Naive thymus-derived CD4-positive, alpha-beta T cell (primary cell): ENCODE data around the gene GIGYF2. TPM values are rescaled to one million over a fixed set of nuclear protein-coding genes. Genes with fewer than 3 reads are reported as not detected.
"Not testable (repeated sequence)": the region's sequence is repeated elsewhere in the genome, so short reads cannot be mapped to it uniquely, and the experiment has no call there.

ENCODE experiments used
- ATAC-seq: fragments of 150-1000 bp; cut with Tn5 transposase; 2 replicates; pipeline ENCODE4 v1.10.0; 2021; ENCODE audit warnings: mild to moderate bottlenecking, moderate library complexity
- CTCF ChIA-PET: fragments of 350-600 bp; sonication (Branson Sonifier 250); formaldehyde crosslinking; loops from one replicate; lab custom pipeline; 2021; ENCODE audit warnings: antibody characterized with exemption; lab: Charles Lee
- POLR2A ChIA-PET: fragments of 350-600 bp; sonication (Branson Sonifier 250); formaldehyde crosslinking; loops from one replicate; lab custom pipeline; 2021; ENCODE audit warnings: antibody characterized with exemption, inconsistent platforms; lab: Charles Lee
- DNase-seq, 9 donors: peaks; one replicate each; pipeline versions ENCODE4 v3.0.0 to v3.0.0-alpha.2; 2020 to 2022; ENCODE audit warnings: mixed read lengths in 1 of 9
- H3K27ac ChIP-seq: one replicate; pipeline ENCODE4 v1.7.0; 2013; ENCODE audit warnings: mild to moderate bottlenecking, low read depth, low read length, moderate library complexity
- H3K27me3 ChIP-seq, 2 donors: one replicate each; pipeline ENCODE4 v1.7.0; 2013; ENCODE audit warnings: low read length in 2 of 2, mild to moderate bottlenecking in 2 of 2, moderate library complexity in 2 of 2; ENCODE audit not compliant: control insufficient read depth in 2 of 2, insufficient read depth in 2 of 2
- H3K36me3 ChIP-seq, 3 experiments: 1 replicate in 2 of 3; 2 replicates in 1 of 3; pipeline ENCODE4 v1.7.0; 2013; ENCODE audit warnings: low read length in 3 of 3, mild to moderate bottlenecking in 3 of 3, moderate library complexity in 1 of 3; ENCODE audit not compliant: insufficient read depth in 3 of 3, control insufficient read depth in 2 of 3
- H3K4me1 ChIP-seq, 2 donors: one replicate each; pipeline ENCODE4 v1.7.0; 2013; ENCODE audit warnings: low read length in 2 of 2, mild to moderate bottlenecking in 2 of 2, moderate library complexity in 1 of 2; ENCODE audit not compliant: control insufficient read depth in 2 of 2, insufficient read depth in 2 of 2
- H3K4me3 ChIP-seq: 2 replicates; pipeline ENCODE4 v1.7.0; 2013; ENCODE audit warnings: mild to moderate bottlenecking, low read length
- H3K9me3 ChIP-seq, 3 experiments: 1 replicate in 2 of 3; 2 replicates in 1 of 3; pipeline ENCODE4 v1.7.0; 2013; ENCODE audit warnings: low read length in 3 of 3; ENCODE audit not compliant: control insufficient read depth in 2 of 3
- H3K27ac Mint-ChIP-seq, 9 donors: one replicate each; pipeline ENCODE4 v1.8.0; 2020 to 2022; ENCODE audit warnings: mixed read lengths in 9 of 9, mild to moderate bottlenecking in 8 of 9, moderate library complexity in 5 of 9, inconsistent platforms in 2 of 9
- H3K27me3 Mint-ChIP-seq, 5 donors: one replicate each; pipeline ENCODE4 v1.8.0; 2021 to 2022; ENCODE audit warnings: mixed read lengths in 5 of 5, mild to moderate bottlenecking in 1 of 5
- H3K36me3 Mint-ChIP-seq, 5 donors: one replicate each; pipeline ENCODE4 v1.8.0; 2020 to 2022; ENCODE audit warnings: mixed read lengths in 5 of 5, mild to moderate bottlenecking in 3 of 5, inconsistent platforms in 1 of 5
- H3K4me1 Mint-ChIP-seq, 7 donors: one replicate each; pipeline ENCODE4 v1.8.0; 2020 to 2022; ENCODE audit warnings: mixed read lengths in 7 of 7, mild to moderate bottlenecking in 3 of 7, inconsistent platforms in 1 of 7
- H3K4me3 Mint-ChIP-seq, 10 donors: one replicate each; pipeline ENCODE4 v1.8.0; 2020 to 2022; ENCODE audit warnings: mild to moderate bottlenecking in 10 of 10, mixed read lengths in 10 of 10, moderate library complexity in 6 of 10, inconsistent platforms in 2 of 10
- H3K9me3 Mint-ChIP-seq, 11 donors: one replicate each; pipeline ENCODE4 v1.8.0; 2020 to 2022; ENCODE audit warnings: mixed read lengths in 11 of 11, mild to moderate bottlenecking in 4 of 11, inconsistent platforms in 1 of 11, moderate library complexity in 1 of 11
- intact Hi-C, 2 donors: fragments of 100-400 bp; cut with micrococcal nuclease; formaldehyde crosslinking; loops; one replicate each; pipeline ENCODE4 v1.15.1; 2023
- polyA plus RNA-seq, 2 donors: library from polyadenylated mRNA; unstranded; fragments of 300-500 nt; fragmentation: Illumina TruSeq; gene quantifications; one replicate each; pipeline ENCODE4 v1.2.3, GENCODE V29; 2021
- total RNA-seq, 6 experiments: library from RNA in 5 of 6; stranded (reverse) in 5 of 6; gene quantifications; 1 replicate in 5 of 6; 2 replicates in 1 of 6; pipeline ENCODE4 v1.2.3 and lab custom pipeline; 2021 to 2026

The GIGYF2 gene
- total and polyA plus RNA-seq, 7 experiments from 2014 or later, result 25.3 to 82.8 (median 72.3) TPM

DNA sequence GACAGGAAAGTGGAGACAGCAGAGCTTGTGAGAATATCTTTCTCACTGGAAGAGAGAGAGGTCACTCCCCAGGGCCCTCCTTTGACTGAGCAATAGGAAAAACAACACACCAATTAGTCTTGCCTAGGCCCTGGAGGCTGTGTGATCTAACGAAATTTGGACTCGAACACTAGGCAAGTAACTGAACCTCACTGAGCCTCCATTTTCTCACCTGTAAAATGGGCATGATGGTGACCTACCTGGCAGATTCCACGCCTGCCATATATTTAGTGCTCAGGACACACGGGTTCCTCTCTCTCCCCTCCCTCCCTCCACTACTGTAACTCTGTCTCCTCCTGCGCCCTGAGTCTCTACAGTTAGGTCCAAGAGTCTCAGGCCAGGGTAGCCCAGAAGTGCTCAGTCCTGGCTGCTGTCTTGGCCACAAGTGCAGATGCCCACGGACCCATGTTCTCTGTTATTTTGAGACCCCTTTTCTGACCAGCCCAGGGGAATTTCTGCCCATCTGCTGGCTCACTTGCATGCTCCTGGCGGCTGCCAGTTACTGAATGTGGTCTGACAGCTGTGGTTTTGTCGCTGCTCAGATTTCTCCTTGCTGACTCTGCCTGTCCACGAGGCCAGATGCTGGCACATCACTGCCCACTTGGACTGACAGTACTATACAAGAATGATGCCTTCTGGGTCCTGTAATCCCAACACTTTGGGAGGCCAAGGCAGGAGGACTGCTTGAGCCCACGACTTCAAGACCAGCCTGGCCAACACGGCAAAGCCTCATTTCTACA, 9.6 kb upstream of the GIGYF2 start:
- H3K4me1 ChIP-seq, result no peaks in the 10 kb centered on the region
- ChIA-PET POLR2A (no interaction called here), CTCF (no interaction called here)
- intact Hi-C loops, result no loop called here
- Mint-ChIP-seq H3K27me3 (peaks cover 0 to 11% (median 0%) of the 10 kb centered on the region in 5 donors), H3K4me1 (peaks cover 0 to 2% (median 0%) of the 10 kb centered on the region in 7 donors), H3K4me3 (no peak overlapping the region), H3K27ac (no peak overlapping the region), H3K36me3 (peaks cover 0 to 4% (median 0%) of the 10 kb centered on the region in 5 donors), H3K9me3 (peaks cover 0 to 16% (median 2%) of the 10 kb centered on the region in 11 donors)
- peaks cover 0 to 7% (median 0%) of the 10 kb centered on the region in 3 experiments for H3K9me3 ChIP-seq
- no peak overlapping the region for H3K4me3 ChIP-seq
- no peaks in the 10 kb centered on the region for H3K27me3 ChIP-seq
- no peaks in the 10 kb centered on the region for H3K36me3 ChIP-seq
- H3K27ac ChIP-seq, result no peak overlapping the region
- no peak for ATAC-seq
- no peak for DNase-seq

DNA sequence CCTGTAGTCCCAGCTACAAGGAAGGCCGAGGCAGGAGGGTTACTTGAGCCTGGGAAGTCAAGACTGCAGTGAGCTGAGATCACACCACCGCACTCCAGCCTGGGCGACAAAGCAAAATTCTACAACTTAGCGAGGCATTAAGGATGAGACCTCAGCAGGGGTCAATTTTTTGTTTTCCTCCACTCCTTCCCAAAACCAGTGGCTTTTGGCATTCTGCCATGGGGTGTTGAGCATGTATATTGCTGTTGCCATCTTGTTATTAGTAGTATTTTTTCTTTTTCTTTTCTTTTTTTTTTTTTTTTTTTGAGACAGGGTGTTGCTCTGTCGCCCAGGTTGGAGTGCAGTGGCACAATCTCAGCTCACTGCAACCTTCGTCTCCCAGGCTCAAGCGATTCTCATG, 8.9 kb upstream of the GIGYF2 start:
- H3K27me3 Mint-ChIP-seq, result peaks cover 0 to 7% (median 0%) of the 10 kb centered on the region in 5 donors
- CTCF ChIA-PET, result interaction anchor here (0.6 kb wide), 1 partner anchor 70 kb away, joined by 3 read pairs; no protein-coding TSS in a partner anchor
- peaks cover 0 to 16% (median 2%) of the 10 kb centered on the region in 11 donors for H3K9me3 Mint-ChIP-seq
- H3K36me3 ChIP-seq, result no peaks in the 10 kb centered on the region
- peaks cover 0 to 4% (median 0%) of the 10 kb centered on the region in 5 donors for H3K36me3 Mint-ChIP-seq
- H3K27ac ChIP-seq, result no peak overlapping the region
- POLR2A ChIA-PET, result no interaction called here
- H3K4me3 ChIP-seq, result no peak overlapping the region
- no peak overlapping the region for H3K27ac Mint-ChIP-seq
- ATAC-seq, result no peak
- intact Hi-C loops, result no loop called here
- H3K27me3 ChIP-seq, result no peaks in the 10 kb centered on the region
- H3K9me3 ChIP-seq, result peaks cover 0 to 7% (median 0%) of the 10 kb centered on the region in 3 experiments
- no peak overlapping the region for H3K4me3 Mint-ChIP-seq
- peaks cover 0 to 2% (median 0%) of the 10 kb centered on the region in 7 donors for H3K4me1 Mint-ChIP-seq
- H3K4me1 ChIP-seq, result no peaks in the 10 kb centered on the region
- no peak for DNase-seq

DNA sequence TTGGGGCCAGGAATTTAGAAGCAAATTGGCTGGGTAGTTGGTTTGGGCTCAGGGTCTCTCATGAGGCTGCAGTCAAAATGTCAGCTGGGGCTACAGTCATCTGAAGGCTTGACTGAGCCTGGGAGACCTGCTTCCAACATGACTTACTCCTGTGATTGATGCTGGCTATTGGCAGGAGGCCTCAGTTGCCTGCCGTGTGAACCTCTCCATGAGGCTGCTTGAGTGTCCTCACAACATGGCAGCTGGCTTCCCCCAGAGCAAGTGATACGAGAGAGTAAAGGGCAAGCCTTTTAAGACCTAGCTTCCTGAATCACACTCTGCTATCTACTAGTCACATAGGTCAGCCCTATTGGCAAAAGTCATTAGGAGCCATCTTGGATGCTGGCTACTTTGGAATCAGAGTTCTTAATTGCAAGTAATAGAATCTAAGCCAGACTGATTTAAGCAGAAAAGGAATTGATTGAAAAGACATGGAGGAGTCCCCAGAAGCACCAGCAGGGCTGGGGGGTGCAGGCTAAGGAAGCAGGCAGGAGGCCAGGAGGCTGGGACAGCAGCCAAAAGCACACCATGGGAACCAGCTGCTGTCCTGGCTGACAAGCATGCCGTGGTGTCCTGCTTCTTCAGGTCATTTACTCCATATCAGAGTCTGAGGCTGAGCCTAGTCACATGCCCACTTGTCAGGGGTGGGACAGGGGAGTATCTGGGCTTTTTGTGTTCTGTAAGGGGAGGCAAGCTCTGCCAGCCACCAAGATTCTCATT, 7.8 kb upstream of the GIGYF2 start:
- Histone ChIP-seq H3K36me3 (no peaks in the 10 kb centered on the region), H3K27me3 (no peaks in the 10 kb centered on the region), H3K9me3 (peaks cover 0 to 7% (median 0%) of the 10 kb centered on the region in 3 experiments), H3K4me1 (no peaks in the 10 kb centered on the region), H3K27ac (no peak overlapping the region), H3K4me3 (no peak overlapping the region)
- intact Hi-C loops, result no loop called here
- Mint-ChIP-seq H3K36me3 (peaks cover 0 to 4% (median 0%) of the 10 kb centered on the region in 5 donors), H3K27me3 (peaks cover 0 to 6% (median 0%) of the 10 kb centered on the region in 5 donors), H3K9me3 (peaks cover 0 to 16% (median 3%) of the 10 kb centered on the region in 11 donors), H3K4me3 (no peak overlapping the region), H3K4me1 (peaks cover 0 to 2% (median 0%) of the 10 kb centered on the region in 7 donors), H3K27ac (no peak overlapping the region)
- CTCF ChIA-PET, result no interaction called here
- DNase-seq (no peak), ATAC-seq (no peak)
- POLR2A ChIA-PET, result no interaction called here

DNA sequence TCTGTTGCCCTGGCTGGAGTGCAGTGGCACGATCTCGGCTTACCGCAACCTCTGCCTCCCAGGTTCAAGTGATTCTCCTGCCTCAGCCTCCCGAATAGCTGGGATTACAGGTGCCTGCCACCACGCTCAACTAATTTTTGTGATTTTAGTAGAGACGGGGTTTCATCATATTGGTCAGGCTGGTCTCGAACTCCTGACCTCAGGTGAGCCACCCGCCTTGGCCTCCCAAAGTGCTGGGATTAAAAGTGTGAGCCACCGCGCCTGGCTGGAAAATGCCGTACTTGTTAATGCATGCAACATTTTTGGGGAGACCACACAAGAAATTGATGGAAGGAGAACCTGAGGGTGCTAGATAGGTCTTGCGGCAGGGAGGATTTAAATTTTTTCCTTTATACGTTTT, 6.0 kb upstream of the GIGYF2 start:
- H3K4me3 Mint-ChIP-seq, H3K4me1 Mint-ChIP-seq, CTCF ChIA-PET, H3K27ac ChIP-seq, H3K4me1 ChIP-seq, H3K36me3 ChIP-seq, H3K36me3 Mint-ChIP-seq, H3K27me3 ChIP-seq, H3K27ac Mint-ChIP-seq, ATAC-seq, POLR2A ChIA-PET, H3K9me3 ChIP-seq, H3K4me3 ChIP-seq, DNase-seq: not testable (repeated sequence)
- intact Hi-C loops, result loop anchor here (10.0 kb wide), 2 partner anchors 374 to 384 kb away; partner anchors contain the start of gene INPP5D (in 1 of the 2)
- peaks cover 0 to 10% (median 0%) of the 10 kb centered on the region in 5 donors for H3K27me3 Mint-ChIP-seq
- H3K9me3 Mint-ChIP-seq, result peaks cover 0 to 25% (median 5%) of the 10 kb centered on the region in 11 donors

DNA sequence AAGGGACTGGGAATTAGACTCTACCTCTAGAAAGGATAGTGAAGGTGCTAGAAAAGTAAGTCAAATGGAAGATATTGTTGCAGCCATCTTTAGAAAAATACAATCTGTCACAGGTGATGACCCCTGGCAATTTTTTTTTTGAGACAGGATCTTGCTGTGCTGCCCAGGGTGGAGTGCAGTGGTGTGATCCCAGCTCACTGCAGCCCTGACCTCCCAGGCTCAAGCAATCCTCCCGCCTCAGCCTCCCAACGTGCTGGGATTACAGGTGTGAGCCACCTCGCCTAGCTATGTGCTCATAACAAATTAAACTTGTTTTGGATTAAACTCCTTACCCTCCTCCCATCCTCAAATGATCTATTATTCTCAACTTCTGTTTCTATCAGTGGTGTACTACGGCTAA, 3.8 kb upstream of the GIGYF2 start:
- Histone ChIP-seq H3K27me3 (no peaks in the 10 kb centered on the region), H3K4me1 (peaks cover 5% of the 10 kb centered on the region in 2 donors), H3K27ac (no peak overlapping the region), H3K4me3 (no peak overlapping the region), H3K36me3 (peaks cover 0 to 5% (median 0%) of the 10 kb centered on the region in 3 experiments), H3K9me3 (peaks cover 0 to 7% (median 0%) of the 10 kb centered on the region in 3 experiments)
- Mint-ChIP-seq H3K4me3 (no peak overlapping the region), H3K36me3 (peaks cover 0 to 4% (median 0%) of the 10 kb centered on the region in 5 donors), H3K27me3 (peaks cover 0 to 10% (median 0%) of the 10 kb centered on the region in 5 donors), H3K9me3 (peaks cover 0 to 25% (median 5%) of the 10 kb centered on the region in 11 donors), H3K4me1 (peaks cover 6 to 10% (median 7%) of the 10 kb centered on the region in 7 donors), H3K27ac (peak overlapping the region in 2 of 9 donors; percentile 13 to 65)
- ChIA-PET CTCF (interaction anchor here (1.1 kb wide), 1 partner anchor 10 kb away, joined by 3 read pairs; no protein-coding TSS in a partner anchor), POLR2A (no interaction called here)
- no peak for ATAC-seq
- intact Hi-C loops, result loop anchor here (10.0 kb wide), 2 partner anchors 371 to 381 kb away; partner anchors contain the start of gene INPP5D (in 1 of the 2)
- DNase-seq, result no peak

DNA sequence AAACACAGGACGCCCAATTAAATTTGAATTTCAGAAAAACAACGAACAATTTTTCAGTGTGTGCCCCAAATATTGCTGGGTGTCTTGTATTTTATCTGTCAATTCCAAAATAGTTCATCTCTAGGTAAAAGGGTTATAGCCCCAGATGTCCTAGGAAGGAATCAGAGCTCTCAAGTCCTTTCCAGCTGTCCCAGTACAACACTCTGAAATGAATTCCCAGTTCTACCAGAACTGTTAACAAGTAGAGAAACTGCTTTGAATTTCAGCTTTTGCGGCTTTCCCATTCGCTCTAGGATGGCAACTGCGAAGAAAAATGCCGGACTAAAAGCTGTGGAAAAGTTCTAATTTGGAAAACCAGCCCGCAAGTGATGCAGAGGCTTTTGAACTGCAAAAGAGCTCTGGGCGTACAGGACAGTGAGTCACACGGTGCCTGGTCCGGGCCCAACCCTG, 497 bp upstream of the GIGYF2 start:
- Histone ChIP-seq H3K27ac (peak overlapping the region; percentile 96), H3K9me3 (no peaks in the 10 kb centered on the region), H3K4me3 (peak overlapping the region; percentile 94), H3K36me3 (peaks cover 0 to 5% (median 0%) of the 10 kb centered on the region in 3 experiments), H3K4me1 (peaks cover 34% of the 10 kb centered on the region in 2 donors), H3K27me3 (no peaks in the 10 kb centered on the region)
- peak in 1 of 9 donors; percentile 15 for DNase-seq
- POLR2A ChIA-PET, result interaction anchor here (0.6 kb wide), 1 partner anchor 60 kb away, joined by 3 read pairs; no protein-coding TSS in a partner anchor
- Mint-ChIP-seq H3K36me3 (peaks cover 0 to 17% (median 12%) of the 10 kb centered on the region in 5 donors), H3K4me3 (peak overlapping the region; percentile 82 to 98 (median 92)), H3K4me1 (peaks cover 22 to 36% (median 32%) of the 10 kb centered on the region in 7 donors), H3K27ac (peak overlapping the region; percentile 62 to 91 (median 86)), H3K27me3 (peaks cover 0 to 10% (median 0%) of the 10 kb centered on the region in 5 donors), H3K9me3 (peaks cover 0 to 16% (median 4%) of the 10 kb centered on the region in 11 donors)
- no peak for ATAC-seq
- intact Hi-C loops, result loop anchor here (1.0 to 10.0 kb wide), 12 partner anchors 64 to 574 kb away; partner anchors contain the start of genes EIF4E2 (in 2 of the 2), TIGD1 (in 2 of the 2), ATG16L1 (in 1 of the 2) and EFHD1 (in 1 of the 2)
- CTCF ChIA-PET, result no interaction called here
